Measurements from ENCODE around the gene KAZN. TPM values are rescaled to one million over a fixed set of nuclear protein-coding genes. Genes with fewer than 3 reads are reported as not detected.

Gene KAZN
- total and polyA plus RNA-seq, 8 donors = 1.2 to 50.7 (median 6.8) TPM

DNA sequence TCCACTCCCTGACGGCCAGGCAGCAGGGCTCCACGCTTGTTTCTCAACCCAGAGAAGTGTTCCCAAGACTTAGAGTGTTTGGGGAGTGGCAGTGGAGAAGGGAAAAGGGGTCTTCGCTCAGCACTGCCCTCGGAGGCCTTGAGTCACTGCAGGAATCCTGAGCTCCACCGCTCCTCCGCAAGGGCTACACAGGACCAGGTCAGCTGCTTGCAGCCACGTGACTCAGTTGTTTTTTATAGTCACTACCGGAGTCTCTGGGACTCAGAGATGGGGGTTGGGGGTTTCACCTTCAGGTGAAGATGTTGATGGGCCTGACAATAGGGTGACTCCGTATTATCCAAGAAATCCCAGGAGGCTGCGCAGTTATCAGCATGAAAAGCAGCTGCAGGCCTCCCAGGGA is 478.9 kb downstream of the KAZN start:
- no peaks in the 10 kb centered on the region for H3K9me3 ChIP-seq
- 88 to 95% (median 92%) methylated on average over 10 of the region's 10 CpGs for WGBS, 5 donors
- DNase-seq = no peak

DNA sequence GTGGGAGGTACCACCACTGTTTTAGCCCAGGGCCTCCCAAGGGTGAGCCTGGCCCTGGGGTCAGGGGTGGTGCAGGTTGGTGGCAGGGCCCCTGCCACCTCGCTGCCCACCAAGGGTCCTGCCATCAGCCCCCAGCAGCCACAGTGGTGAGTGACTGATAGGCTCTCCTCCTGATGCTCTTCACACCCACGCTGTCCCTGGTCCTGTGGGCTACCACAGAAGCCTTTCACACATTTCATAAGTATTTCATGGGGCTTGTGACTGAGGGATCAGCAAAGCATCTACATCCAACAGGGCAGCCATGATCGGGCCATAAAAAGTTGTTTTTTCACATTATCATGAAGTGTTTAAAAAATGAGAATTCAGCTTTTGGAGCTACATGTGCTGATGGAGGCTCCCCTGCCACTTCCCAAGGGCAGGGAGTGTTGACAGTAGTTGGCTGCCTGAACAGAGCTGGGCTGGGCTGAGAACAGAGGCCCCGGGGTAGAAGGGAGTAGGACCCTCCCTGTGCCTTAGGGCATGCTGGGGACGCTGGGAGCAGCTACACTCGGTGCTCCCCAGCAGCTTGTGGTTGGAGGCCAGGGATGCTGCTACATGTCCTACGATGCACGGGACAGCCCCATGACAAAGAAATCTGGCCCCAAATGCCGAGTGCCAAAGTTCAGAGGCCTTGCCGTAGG is 482.0 kb downstream of the KAZN start:
- Histone ChIP-seq H3K9me3 (no peaks in the 10 kb centered on the region), H3K27me3 (no peaks in the 10 kb centered on the region), H3K4me1 (peaks cover 0 to 9% (median 0%) of the 10 kb centered on the region in 4 donors), H3K4me3 (no peak overlapping the region), H3K36me3 (no peaks in the 10 kb centered on the region), H3K27ac (no peak overlapping the region)
- WGBS, 5 donors = 82 to 86% (median 84%) methylated on average over 9 to 10 of the region's 10 CpGs
- no peak for DNase-seq
- TF ChIP-seq POLR2AphosphoS5 (IDR thresholded peaks at IDR 0.05) = no peak
- TF ChIP-seq POLR2A (IDR thresholded peaks at IDR 0.05) = no peak
- TF ChIP-seq EP300 (IDR thresholded peaks at IDR 0.05) = no peak
- TF ChIP-seq, protein P1, sequence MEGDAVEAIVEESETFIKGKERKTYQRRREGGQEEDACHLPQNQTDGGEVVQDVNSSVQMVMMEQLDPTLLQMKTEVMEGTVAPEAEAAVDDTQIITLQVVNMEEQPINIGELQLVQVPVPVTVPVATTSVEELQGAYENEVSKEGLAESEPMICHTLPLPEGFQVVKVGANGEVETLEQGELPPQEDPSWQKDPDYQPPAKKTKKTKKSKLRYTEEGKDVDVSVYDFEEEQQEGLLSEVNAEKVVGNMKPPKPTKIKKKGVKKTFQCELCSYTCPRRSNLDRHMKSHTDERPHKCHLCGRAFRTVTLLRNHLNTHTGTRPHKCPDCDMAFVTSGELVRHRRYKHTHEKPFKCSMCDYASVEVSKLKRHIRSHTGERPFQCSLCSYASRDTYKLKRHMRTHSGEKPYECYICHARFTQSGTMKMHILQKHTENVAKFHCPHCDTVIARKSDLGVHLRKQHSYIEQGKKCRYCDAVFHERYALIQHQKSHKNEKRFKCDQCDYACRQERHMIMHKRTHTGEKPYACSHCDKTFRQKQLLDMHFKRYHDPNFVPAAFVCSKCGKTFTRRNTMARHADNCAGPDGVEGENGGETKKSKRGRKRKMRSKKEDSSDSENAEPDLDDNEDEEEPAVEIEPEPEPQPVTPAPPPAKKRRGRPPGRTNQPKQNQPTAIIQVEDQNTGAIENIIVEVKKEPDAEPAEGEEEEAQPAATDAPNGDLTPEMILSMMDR (IDR thresholded peaks at IDR 0.05) = no peak
- intact Hi-C loops (cut with DNase I; ENCODE audit: low total_unique reads) = no loop called here

More for the DNA sequence above, 478.9 kb downstream of the KAZN start:
- Histone ChIP-seq H3K4me3 (no peak overlapping the region), H3K36me3 (no peaks in the 10 kb centered on the region), H3K4me1 (peaks cover 0 to 9% (median 0%) of the 10 kb centered on the region in 4 donors), H3K27ac (no peak overlapping the region), H3K27me3 (no peaks in the 10 kb centered on the region)
- intact Hi-C loops (cut with DNase I; ENCODE audit: low total_unique reads) = no loop called here
- TF ChIP-seq, protein P1 (IDR thresholded peaks at IDR 0.05) = no peak
- TF ChIP-seq POLR2AphosphoS5 (IDR thresholded peaks at IDR 0.05) (no peak), POLR2A (IDR thresholded peaks at IDR 0.05) (no peak), EP300 (IDR thresholded peaks at IDR 0.05) (no peak)

DNA sequence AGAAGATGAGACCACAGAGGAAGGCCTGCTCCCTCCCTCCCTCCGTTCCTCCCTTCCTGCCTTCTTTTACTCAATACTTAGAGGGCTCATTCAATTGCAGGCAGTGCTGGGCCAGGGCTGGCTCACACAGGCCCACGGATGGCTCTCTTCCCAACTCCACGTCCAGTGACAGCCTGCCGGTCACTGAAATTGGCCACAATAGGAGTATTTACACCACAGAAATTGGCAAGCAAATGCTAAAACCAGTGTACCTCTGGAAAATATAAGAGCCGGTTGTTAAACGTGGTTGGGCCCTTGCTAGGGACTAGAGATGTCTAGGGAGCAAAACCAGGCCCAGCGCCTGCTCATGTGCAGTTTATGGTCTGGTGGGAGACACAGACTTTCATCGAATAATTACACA is 482.6 kb downstream of the KAZN start:
- no peak overlapping the region for H3K27ac ChIP-seq
- no peaks in the 10 kb centered on the region for H3K36me3 ChIP-seq
- intact Hi-C loops (cut with DNase I; ENCODE audit: low total_unique reads) = no loop called here
- WGBS, 5 donors = 74 to 83% (median 81%) methylated on average over 8 of the region's 8 CpGs
- no peak overlapping the region for H3K4me3 ChIP-seq
- no peaks in the 10 kb centered on the region for H3K27me3 ChIP-seq
- H3K4me1 ChIP-seq = peaks cover 0 to 6% (median 0%) of the 10 kb centered on the region in 4 donors
- no peak for DNase-seq
- H3K9me3 ChIP-seq = no peaks in the 10 kb centered on the region
- TF ChIP-seq EP300 (IDR thresholded peaks at IDR 0.05) (no peak), POLR2A (IDR thresholded peaks at IDR 0.05) (no peak), POLR2AphosphoS5 (IDR thresholded peaks at IDR 0.05) (no peak)
- TF ChIP-seq, protein P1 (IDR thresholded peaks at IDR 0.05) = no peak

DNA sequence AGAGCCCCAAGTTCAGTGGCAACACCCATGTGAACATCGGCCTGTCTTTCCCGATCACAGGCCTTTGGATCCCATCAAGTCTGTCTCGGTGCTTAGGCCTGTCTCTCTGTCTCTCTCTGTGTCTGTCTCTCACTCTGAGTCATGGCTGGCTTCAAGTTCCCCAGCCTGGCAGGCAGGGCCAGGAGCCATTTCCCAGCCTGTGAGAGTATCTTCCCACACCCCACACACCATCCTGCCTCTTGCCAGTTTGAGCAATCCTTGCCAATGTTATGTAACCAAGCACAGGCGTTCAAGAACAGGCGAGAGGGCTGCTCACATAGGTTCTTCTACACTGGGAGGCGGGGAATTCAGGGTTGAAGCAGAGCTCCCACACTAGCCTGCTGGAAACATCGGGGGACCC is 485.1 kb downstream of the KAZN start:
- Histone ChIP-seq H3K27ac (no peak overlapping the region), H3K9me3 (no peaks in the 10 kb centered on the region), H3K4me3 (no peak overlapping the region), H3K36me3 (no peaks in the 10 kb centered on the region), H3K4me1 (peaks cover 3 to 9% (median 6%) of the 10 kb centered on the region in 4 donors), H3K27me3 (no peaks in the 10 kb centered on the region)
- no peak for DNase-seq
- TF ChIP-seq EP300 (IDR thresholded peaks at IDR 0.05) = no peak
- no peak for TF ChIP-seq POLR2AphosphoS5 (IDR thresholded peaks at IDR 0.05)
- no peak for TF ChIP-seq POLR2A (IDR thresholded peaks at IDR 0.05)
- TF ChIP-seq, protein P1 (IDR thresholded peaks at IDR 0.05) = no peak
- WGBS, 5 donors = 84 to 93% (median 92%) methylated on average over 7 of the region's 7 CpGs
- intact Hi-C loops (cut with DNase I; ENCODE audit: low total_unique reads) = no loop called here
